Occipital lobe (tissue), 2 donors: ENCODE measurements around the gene GOLGA6L7. TPM values are rescaled to one million over a fixed set of nuclear protein-coding genes. Genes with fewer than 3 reads are reported as not detected.
"Not testable (repeated sequence)": the region's sequence is repeated elsewhere in the genome, so short reads cannot be mapped to it uniquely, and the experiment has no call there.

Experiments
- DNase-seq: peaks from one replicate; lab custom pipeline; 2025; lab: John Stamatoyannopoulos, UW
- total RNA-seq: library from RNA; depleted of rRNA; stranded (reverse); fragments of >200 nt; gene quantifications from one replicate; pipeline ENCODE4 v1.2.3, GENCODE V29; 2014

Gene GOLGA6L7
- total RNA-seq, 1 donor from 2014 or later: not detected

DNA sequence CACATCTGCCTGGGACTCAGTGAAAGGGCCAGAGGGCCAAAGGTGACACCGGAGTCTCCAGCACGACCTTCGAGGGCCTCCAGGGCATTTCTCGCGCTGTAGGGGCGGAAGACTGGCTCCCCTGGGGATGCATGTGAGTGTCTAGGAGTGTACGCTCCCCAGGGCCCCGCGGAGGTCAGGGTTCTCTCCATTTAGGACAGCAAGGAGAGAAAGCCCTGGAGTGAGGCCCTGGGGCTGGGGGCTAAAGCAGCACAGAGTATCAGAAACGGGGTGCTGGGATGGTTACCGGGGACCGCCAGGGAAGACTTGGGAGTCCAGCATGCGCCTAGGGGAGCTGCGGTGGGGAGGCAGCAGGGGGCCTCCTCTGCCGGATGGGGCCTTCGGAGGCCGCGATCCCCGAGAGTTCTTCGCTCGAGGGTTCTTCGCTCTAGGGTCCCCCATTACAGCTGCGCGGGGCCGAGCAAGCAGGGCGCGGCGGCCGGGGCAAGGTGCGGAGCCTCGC lies 36.7 kb upstream of the GOLGA6L7 start:
- DNase-seq: no peak

DNA sequence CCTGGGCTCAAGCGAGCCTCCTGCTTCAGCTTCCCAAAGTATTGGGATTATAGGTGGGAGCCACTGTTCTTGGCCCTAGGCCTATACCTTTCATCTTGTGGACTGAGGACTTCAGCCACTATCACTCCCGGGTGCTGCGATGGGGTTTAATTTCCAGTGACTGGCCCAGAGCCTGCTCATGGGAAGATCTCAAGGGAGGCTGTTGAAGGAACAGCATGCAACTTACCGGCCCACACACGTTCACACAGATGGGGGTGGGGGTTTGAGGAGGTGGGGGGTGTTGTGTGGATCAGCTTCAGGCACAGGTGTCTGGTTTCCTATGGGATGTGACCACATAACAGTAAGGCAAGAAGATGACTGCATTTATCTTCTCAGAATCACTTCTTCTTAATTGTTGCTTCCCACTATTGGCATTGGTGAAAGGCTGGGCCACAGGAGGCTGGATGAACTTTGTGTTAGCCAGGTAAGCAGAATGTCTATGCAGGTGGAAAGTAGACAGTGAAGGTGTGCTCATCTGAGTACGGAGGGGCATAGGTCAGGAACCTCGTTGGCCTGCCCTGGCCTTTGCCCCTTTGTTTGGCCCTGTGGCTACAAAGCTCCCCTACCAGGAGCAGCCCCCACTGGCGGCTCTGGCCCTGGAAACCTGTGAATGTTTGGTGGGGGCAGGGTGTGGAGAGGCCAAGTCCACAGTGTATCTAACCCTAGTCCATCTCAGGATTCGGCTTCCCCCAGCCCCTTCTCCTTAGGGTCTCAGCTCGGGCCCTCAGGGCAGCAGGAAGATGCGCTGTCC lies 35.9 kb upstream of the GOLGA6L7 start:
- DNase-seq: no peak

DNA sequence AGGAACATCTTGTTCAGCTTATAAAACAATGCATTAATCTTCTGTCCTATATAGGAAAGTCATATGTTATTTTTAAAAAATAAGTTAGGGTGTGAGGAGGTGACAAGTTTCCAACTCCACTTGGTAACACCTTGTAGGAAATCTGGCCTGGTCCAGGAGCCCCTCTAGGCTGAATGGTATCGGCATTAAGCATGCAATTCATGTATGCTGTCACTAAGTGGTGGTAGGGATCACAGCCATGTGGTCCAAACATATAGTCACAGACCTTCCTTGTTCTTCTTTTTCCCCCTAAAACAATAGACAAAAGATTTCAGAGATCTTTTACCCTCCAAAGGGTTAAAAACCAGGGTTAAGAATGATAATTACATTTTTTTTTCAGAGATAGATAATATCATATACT lies 33.2 kb upstream of the GOLGA6L7 start:
- DNase-seq: no peak

DNA sequence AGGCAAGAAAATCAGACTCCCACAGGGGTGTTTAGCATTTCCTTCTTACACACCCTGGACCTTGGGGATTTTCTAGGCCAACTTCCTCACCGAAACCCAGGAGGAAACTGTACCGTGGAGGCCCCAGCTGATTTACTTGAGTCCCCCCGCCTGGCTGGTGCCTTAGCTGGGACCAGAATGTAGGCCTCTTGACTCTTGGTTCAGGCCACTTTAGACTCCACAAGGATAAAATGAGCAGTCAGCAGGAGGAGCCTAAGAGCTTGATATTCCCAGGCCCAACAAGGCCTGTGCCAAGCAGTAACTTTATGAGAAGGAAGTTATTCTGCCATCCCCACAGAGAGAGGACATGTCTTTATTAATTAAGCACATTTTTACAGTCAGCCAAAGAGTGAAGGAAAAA lies 32.7 kb upstream of the GOLGA6L7 start:
- no peak for DNase-seq

DNA sequence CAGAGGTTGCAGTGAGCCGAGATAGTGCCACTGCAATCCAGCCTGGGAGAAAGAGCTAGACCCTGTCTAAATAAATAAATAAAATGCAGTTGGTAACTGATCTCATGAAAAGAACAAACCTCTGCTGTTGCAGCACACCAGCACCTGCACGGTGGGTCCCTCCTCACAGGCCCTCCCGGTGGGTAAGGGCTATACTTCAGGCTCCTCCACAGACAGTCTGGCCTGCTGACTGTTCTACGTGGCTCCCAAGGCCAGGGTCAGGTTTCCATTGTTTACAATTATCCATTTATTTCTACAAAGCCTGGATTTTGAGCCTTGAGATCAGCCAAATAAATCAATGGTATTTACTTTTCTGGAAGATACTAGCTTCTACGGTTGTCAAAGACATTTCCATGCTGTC lies 32.2 kb upstream of the GOLGA6L7 start:
- no peak for DNase-seq

DNA sequence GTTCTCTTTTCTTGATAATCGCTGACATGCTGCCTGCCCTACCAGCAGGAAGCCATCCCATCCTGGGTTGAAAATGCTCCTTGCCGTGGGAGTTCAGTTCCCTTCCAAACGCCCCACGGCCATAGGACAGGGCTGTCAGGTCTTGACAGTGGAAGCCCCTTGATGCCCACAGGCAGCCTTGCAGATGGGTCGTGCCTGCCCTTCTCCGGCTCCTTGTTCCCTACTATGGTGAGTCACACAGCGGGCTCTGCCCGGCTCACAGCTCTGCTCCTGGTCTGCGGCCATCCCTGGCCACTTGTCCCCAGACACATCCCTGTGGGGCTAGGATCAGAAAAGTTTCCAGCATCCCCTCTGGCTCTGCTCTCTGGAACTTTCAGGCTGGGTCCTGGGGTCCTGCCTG lies 31.1 kb upstream of the GOLGA6L7 start:
- no peak for DNase-seq

DNA sequence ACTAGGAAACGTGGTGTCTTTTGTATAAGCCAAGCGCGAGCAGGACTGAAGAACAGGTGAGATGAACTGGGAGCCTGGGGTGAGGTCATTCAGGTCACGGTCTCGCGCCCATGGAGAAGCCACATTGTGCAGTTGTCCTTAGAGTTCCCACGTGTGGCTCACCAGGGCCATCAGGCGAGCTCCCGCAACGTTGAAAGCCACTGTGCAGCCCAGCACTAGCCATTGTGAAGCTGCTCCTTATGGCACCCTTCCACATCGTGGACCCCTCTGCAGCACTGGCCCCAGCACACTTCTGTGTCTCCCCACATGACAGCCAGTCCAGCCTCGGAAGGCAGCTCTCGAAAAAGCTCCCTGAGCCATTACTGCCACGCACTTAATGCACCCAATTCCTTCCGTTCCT lies 29.8 kb upstream of the GOLGA6L7 start:
- DNase-seq: no peak

DNA sequence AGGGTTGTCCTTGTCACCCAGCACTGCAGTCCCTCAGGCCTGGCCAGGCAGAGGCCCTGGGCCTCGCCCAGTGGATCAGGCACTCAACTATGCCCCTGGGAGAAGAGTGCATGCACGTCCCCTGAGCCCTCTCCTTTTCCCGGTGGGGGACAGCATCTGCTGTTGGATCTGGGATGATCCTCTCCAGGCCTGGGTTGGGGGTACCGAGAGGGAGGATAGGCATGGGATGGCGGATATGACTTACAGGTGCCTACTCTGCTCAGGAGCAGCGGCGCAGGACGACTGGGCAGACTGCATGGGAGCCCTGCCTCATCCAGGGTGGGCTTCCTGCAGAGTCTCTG lies 28.4 kb upstream of the GOLGA6L7 start:
- no peak for DNase-seq

DNA sequence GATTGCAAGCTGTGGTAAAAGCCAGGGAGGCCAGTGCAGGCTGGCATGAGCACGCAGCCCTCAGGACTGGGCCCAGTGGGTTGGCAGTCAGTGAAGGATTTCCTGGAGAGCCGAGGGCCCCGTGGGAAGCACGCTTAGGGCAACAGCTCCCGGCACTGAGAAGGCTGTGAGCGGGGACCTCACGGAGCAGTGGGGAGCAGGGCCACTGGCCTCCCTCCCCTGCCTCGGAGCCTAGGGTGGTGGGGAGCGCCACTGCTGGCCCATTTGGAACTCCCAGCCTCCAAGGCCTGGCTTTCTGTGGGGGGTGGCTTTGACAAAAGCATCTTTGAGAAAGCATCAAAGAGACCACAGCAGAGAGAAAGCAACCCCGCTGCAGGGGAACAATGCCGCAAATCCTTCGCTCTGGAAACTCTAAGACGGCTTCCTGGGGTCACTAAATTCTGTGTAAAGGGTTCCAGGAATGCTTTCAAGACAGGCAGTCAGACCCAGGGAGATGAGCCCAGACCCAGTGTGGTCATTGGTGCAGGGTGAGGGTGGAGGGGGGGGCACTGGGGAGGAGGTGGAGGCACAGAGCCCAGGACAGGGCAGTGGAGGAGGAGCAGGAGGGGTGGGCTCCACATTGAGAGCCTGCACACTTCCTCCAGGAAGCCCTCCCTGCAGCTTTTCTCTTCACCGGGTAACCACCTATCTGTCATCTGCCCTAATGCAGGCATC lies 27.8 kb upstream of the GOLGA6L7 start:
- no peak for DNase-seq

DNA sequence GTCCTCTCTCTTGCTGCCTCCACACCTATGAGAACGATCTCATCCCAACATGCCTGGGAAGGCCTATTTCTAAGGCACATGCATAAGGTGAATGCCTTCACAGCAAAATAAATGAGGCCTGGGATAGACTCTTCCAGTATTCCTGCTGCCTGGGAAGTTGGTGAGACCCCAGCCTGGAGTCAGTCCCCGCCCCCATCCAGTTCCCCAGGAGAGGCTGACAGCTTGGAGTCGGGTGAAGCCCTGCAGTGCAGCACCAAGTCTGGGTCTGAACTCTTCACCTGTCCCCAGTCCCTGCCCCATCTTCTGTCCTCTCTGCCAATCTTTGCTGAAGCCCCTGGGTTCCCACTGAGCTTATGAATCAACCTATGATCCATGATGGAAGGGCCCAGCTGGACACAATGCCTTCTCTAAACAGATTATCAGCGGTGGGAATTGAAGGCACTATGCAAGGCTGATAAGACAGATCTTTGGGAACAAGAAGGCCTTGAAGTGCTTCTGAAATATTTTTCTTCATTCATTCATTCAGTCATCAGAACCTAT lies 27.1 kb upstream of the GOLGA6L7 start:
- no peak for DNase-seq

DNA sequence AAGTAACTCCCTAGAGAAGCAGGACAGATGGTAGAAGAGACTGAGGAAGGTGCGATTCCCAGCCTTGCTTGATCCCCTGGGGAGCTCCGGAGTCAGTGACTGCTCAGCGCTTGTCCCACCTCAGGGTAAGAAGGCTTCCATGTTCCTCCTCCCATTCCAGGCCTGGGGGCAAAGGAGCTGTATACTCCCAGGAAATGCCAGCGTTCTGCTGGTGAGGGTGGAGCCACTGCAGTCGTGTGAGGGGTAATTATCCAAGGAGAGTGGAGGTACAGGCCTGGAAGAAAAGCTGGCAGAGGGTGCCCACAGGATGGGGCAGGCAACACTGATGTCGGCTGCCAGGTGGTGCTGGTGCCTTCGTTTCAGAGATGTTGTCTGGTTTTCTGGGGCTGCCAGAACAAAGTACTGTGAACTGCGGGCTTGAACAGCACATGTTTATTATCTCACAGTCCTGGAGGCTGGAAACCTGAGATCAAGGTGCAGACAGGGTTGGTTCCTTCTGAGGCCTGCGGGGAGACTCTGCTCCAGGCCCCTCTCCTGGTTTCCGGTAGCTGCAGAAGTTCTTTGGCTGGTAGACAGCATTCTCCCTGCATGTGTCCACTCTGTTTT lies 25.2 kb upstream of the GOLGA6L7 start:
- no peak for DNase-seq

DNA sequence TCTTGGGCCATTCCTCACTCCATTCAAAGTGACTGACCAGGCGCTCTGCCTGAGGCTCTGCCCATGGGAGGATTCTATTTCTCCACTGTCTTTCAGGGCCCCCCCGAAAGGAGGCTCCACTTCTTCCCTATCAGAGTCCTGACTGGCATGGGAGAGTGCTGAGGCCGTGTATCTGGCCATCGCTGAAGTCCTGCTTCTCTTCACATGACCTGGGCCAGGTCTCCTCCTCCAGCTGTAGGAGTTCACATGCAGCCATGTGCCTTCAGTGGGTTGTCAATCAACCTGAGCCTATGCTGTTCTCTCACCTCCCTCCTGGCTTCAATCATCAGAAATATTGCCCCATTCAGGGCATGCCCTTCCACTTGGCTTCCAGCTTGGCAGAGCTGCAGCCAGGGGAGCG lies 24.6 kb upstream of the GOLGA6L7 start:
- DNase-seq: no peak

DNA sequence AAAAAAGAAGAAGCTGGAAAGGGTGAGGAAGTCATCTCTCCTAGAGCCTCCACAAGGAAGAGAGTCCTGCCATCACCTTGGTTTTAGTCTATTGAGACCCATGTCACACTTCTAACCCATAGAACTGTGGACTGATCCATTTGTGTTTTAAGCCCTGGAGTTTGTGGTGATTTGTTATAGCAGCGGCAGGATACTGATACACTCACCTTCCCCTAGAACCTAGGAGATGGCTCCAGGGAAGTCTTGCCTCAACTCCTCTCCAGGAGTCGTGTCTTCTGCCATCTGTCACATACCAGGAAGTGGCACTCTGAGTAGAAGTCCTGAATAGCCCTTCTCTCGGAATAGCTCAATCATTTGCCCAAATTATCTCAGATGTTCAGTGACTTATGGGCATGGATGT lies 22.7 kb upstream of the GOLGA6L7 start:
- no peak for DNase-seq

DNA sequence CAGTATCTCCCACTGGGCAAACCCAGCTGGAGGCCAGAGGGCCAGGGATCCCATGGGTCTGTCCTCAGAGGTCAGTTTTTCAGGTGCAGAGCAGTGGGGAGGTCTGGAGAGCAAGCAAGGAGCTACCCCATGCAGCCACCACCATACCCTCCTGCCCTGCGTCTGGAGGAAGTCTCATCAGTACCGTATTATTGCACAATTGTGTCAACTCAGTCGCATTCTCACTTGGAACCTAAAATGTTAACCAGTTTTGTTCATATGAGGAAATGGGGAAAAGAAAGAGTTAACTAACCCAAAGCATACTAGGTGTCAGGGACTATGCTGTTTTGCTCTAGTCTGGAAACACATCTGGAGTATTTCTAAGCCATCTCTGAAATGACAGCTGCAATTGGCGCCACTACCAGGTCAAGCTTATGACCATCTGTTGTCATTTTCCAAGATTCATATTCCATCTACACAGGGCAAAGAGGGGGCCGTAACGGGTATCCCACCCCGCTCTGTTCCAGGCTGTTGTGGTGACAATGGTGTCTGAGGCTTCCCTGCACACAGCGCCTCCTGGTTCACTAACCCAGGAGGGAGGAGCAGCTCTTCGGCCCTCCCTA lies 20.4 kb upstream of the GOLGA6L7 start:
- no peak for DNase-seq

DNA sequence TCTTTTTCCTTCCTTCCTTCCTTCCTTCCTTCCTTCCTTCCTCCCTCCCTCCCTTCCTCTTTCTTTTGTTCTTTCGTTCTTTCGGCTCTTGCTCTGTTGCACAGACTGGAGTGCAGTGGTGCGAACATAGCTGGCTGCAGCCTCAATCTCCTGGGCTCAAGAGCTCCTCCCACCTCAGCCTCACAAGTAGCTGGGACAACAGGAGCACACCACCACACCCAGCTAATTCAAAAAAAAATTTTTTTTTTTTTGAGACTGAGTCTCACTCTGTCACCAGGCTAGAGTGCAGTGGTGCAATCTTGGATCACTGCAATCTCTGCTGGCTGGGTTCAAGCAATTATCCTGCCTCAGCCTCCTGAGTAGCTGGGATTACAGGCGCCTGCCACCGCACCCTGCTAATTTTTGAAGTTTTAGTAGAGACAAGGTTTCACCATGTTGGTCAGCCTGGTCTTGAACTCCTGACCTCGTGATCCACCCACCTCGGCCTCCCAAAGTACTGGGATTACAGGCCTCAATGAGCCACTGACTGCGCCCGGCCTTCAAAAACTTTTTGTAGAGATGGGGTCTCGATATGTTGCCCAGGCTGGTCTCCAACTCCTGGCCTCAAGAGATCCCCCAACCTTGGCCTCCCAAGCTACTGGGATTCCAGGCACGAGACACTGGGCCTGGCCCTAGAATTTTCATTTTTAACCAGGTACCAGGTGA lies 13.3 kb upstream of the GOLGA6L7 start:
- DNase-seq: not testable (repeated sequence)

DNA sequence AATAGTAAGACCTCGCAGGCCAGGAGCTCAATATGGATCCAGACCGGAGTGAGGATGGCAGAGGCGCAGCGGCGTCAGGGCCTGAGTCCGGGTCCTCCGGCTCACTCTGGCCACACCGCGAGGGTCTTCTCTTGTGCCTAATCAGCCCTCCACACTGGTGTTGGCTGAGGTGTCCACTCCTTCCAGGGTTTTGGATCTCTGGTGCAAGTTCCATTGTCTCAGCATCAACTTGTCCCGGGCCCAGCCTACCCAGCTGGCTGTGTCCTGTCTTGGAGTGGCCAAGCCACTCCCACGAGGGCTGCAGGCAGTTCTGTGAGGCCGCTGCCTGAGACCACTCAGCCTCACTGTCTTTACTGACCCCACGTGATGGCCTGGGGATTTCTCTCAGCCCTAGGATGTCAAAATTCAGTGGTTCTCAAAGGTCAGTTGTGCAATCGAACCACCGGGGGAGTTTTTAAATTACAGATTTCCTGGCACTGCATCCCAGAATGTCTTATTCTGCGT lies 12.6 kb upstream of the GOLGA6L7 start:
- DNase-seq: no peak

DNA sequence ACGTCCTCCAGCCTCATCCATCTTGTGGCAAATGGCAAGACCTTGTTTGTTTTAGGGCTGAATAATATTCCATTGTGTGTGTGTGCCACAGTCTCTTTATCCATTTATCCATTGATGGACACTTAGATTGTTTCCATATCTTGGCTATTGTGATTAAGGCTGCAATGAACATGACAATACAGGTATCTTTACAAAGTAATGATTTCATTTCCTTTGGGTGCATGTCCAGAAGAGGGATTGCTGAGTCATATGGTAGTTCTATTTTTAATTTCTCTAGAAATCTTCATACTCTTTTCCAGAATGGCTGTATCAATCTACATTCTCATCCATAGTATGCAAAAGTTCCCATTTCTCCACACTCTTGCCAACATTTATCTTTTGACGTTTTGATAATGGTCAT lies 6.1 kb upstream of the GOLGA6L7 start:
- DNase-seq: not testable (repeated sequence)

DNA sequence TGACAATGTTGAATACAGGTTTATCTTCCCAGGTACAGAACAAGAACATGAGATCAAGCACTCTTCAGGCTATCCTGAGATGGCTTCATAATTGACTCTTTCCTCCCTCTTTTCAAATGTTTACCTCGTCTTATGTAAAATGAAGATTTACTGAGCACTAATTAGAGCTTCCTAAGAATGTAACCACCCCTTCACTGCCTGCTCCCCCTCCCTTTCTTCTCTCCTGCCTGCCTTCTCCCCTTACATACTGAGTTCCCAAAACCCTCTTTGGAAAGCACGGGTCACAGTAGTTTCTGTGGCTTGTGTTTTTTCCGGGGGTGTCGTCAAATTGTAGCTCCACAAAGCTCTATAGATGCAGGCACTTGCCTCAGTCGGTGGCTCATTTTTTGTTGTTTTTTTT lies 5.2 kb upstream of the GOLGA6L7 start:
- DNase-seq: not testable (repeated sequence)

DNA sequence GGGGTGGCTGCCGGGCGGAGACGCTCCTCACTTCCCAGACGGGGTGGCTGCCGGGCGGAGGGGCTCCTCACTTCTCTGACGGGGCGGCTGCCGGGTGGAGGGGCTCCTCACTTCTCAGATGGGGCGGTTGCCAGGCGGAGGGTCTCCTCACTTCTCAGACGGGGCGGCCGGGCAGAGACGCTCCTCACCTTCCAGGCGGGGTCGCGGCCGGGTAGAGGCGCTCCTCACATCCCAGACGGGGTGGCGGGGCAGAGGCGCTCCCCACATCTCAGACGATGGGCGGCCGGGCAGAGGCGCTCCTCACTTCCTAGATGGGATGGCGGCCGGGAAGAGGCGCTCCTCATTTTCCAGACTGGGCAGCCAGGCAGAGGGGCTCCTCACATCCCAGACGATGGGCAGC lies 1.3 kb upstream of the GOLGA6L7 start:
- not testable (repeated sequence) for DNase-seq

DNA sequence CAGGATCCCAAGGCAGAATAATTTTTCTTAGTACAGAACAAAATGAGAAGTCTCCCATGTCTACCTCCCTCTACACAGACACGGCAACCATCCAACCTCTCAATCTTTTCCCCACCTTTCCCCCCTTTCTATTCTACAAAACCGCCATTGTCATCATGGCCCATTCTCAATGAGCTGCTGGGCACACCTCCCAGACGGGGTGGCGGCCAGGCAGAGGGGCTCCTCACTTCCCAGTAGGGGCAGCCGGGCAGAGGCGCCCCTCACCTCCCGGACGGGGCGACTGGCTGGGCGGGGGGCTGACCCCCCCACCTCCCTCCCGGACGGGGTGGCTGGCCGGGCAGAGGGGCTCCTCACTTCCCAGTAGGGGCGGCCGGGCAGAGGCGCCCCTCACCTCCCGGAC lies 827 bp upstream of the GOLGA6L7 start:
- not testable (repeated sequence) for DNase-seq

DNA sequence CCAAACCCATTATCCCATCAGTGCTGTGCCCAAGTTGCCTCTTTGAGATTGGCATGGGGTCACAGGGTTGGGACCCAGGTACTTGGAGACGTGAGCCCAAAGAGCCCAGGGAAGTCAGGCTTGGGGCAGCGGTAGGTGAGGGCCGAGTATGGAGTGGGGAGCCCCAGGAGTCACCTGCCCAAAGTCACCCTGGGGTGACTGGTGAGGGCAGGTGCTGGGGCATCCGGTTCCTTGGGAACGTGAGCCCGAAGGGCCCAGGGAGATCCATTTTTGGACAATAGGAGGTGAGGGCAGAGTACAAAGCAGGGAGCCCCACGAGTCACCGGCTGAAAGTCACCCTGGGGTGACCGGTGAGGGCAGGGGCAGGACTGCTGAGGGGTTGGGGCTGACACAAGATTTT lies 485 bp downstream of the GOLGA6L7 start:
- not testable (repeated sequence) for DNase-seq
